HEK293 (cell line): ENCODE results near the gene STX18.

Experiments used
- CTCF ChIA-PET: fragments of 350-600 bp; formaldehyde crosslinking; extraction: SDS; loops from one replicate; lab custom pipeline; 2021; ENCODE audit warnings: antibody characterized with exemption; lab: Yijun Ruan, JAX
- POLR2A ChIA-PET: fragments of 300-600 bp; formaldehyde crosslinking; extraction: SDS; loops from one replicate; lab custom pipeline; 2020; ENCODE audit warnings: antibody characterized with exemption, inconsistent platforms; lab: Yijun Ruan, JAX
- H3K27ac ChIP-seq: fragments of 200-500 bp; sonication (Bioruptor generic); 2 replicates; pipeline ENCODE4 v1.5.1; 2014; ENCODE audit warnings: low read depth, low read length, control low read depth, inconsistent platforms; ENCODE audit errors: extremely low read depth
- H3K36me3 ChIP-seq, 2 experiments: fragments of 200-500 bp in 1 of 2; sonication (Bioruptor generic) in 1 of 2; 1 replicate in 1 of 2; 2 replicates in 1 of 2; pipeline ENCODE4 v1.5.1; 2014 to 2017; ENCODE audit warnings: inconsistent platforms in 2 of 2, low read length in 2 of 2; ENCODE audit not compliant: control insufficient read depth in 2 of 2, insufficient read depth in 1 of 2
- H3K4me1 ChIP-seq: fragments of 200-500 bp; sonication (Bioruptor generic); 2 replicates; pipeline ENCODE4 v1.5.1; 2014; ENCODE audit warnings: mild to moderate bottlenecking, low read length, inconsistent platforms; ENCODE audit not compliant: control insufficient read depth, insufficient read depth
- H3K4me3 ChIP-seq: 2 replicates; pipeline ENCODE4 v1.5.1; 2011; ENCODE audit warnings: low read depth, mild to moderate bottlenecking, control low read depth, low read length, moderate library complexity
- H3K9me3 ChIP-seq: fragments of 200-500 bp; sonication (Bioruptor generic); 2 replicates; pipeline ENCODE4 v1.5.1; 2014; ENCODE audit warnings: low read depth, low read length, inconsistent platforms; ENCODE audit not compliant: control insufficient read depth, insufficient read depth
- BCL11A ChIP-seq: fragments of 450-650 bp; formaldehyde crosslinking; IDR thresholded peaks from 2 replicates; pipeline ENCODE4 v1.5.1; 2016; ENCODE audit warnings: low read depth, missing biosample characterization, missing genetic modification characterization
- GLIS2 ChIP-seq: fragments of 450-650 bp; formaldehyde crosslinking; IDR thresholded peaks from 2 replicates; pipeline ENCODE4 v1.5.1; 2016; ENCODE audit warnings: missing biosample characterization, missing genetic modification characterization
- HOXA7 ChIP-seq: sonication (generic); formaldehyde crosslinking; IDR thresholded peaks from 2 replicates; pipeline ENCODE4 v1.8.1; 2022; ENCODE audit warnings: missing genetic modification reagents, borderline replicate concordance
- KLF16 ChIP-seq: fragments of 450-650 bp; formaldehyde crosslinking; IDR thresholded peaks from 2 replicates; pipeline ENCODE4 v1.5.1; 2017; ENCODE audit warnings: missing biosample characterization, missing genetic modification characterization
- MYNN ChIP-seq: fragments of 450-650 bp; formaldehyde crosslinking; IDR thresholded peaks from 2 replicates; pipeline ENCODE4 v1.5.1; 2016; ENCODE audit warnings: missing biosample characterization, missing genetic modification characterization, borderline replicate concordance
- SCRT2 ChIP-seq: fragments of 450-650 bp; formaldehyde crosslinking; IDR thresholded peaks from 2 replicates; pipeline ENCODE4 v1.5.1; 2016; ENCODE audit warnings: missing biosample characterization, missing genetic modification characterization
- SP3 ChIP-seq: fragments of 450-650 bp; formaldehyde crosslinking; IDR thresholded peaks from 2 replicates; pipeline ENCODE4 v1.5.1; 2016; ENCODE audit warnings: missing biosample characterization, missing genetic modification characterization
- ZFP3 ChIP-seq: fragments of 450-650 bp; formaldehyde crosslinking; IDR thresholded peaks from 2 replicates; pipeline ENCODE4 v1.5.1; 2016; ENCODE audit warnings: low read depth, missing biosample characterization, missing genetic modification characterization
- ZIC2 ChIP-seq: fragments of 450-650 bp; formaldehyde crosslinking; IDR thresholded peaks from 2 replicates; pipeline ENCODE4 v1.5.1; 2016; ENCODE audit warnings: missing biosample characterization, missing genetic modification characterization
- ZNF112 ChIP-seq: fragments of 450-650 bp; formaldehyde crosslinking; IDR thresholded peaks from 2 replicates; pipeline ENCODE4 v1.5.0; 2017; ENCODE audit warnings: missing biosample characterization, missing genetic modification characterization
- ZNF174 ChIP-seq: fragments of 450-650 bp; formaldehyde crosslinking; IDR thresholded peaks from 2 replicates; pipeline ENCODE4 v1.5.0; 2017; ENCODE audit warnings: missing biosample characterization, mild to moderate bottlenecking, missing genetic modification characterization
- ZNF26 ChIP-seq: fragments of 450-650 bp; formaldehyde crosslinking; IDR thresholded peaks from 2 replicates; pipeline ENCODE4 v1.5.1; 2016; ENCODE audit warnings: missing biosample characterization, missing genetic modification characterization
- ZNF341 ChIP-seq: fragments of 450-650 bp; formaldehyde crosslinking; IDR thresholded peaks from 2 replicates; pipeline ENCODE4; 2016; ENCODE audit warnings: low read depth, missing biosample characterization, missing genetic modification characterization
- ZNF398 ChIP-seq: fragments of 450-650 bp; formaldehyde crosslinking; IDR thresholded peaks from 2 replicates; pipeline ENCODE4 v1.5.1; 2017; ENCODE audit warnings: missing biosample characterization, missing genetic modification characterization
- ZNF530 ChIP-seq: fragments of 450-650 bp; formaldehyde crosslinking; IDR thresholded peaks from 2 replicates; pipeline ENCODE4 v1.5.1; 2016; ENCODE audit warnings: low read depth, missing biosample characterization, missing genetic modification characterization
- ZNF548 ChIP-seq: fragments of 450-650 bp; formaldehyde crosslinking; IDR thresholded peaks from 2 replicates; pipeline ENCODE4 v1.5.1; 2016; ENCODE audit warnings: missing biosample characterization, missing genetic modification characterization
- ZNF571 ChIP-seq: fragments of 450-650 bp; formaldehyde crosslinking; IDR thresholded peaks from 2 replicates; pipeline ENCODE4 v1.5.0; 2017; ENCODE audit warnings: missing biosample characterization, missing genetic modification characterization
- ZNF621 ChIP-seq: fragments of 450-650 bp; formaldehyde crosslinking; IDR thresholded peaks from 2 replicates; pipeline ENCODE4 v1.5.1; 2017; ENCODE audit warnings: missing biosample characterization, missing genetic modification characterization
- ZNF645 ChIP-seq: fragments of 450-650 bp; formaldehyde crosslinking; IDR thresholded peaks from 2 replicates; pipeline ENCODE4; 2016; ENCODE audit warnings: missing biosample characterization, missing genetic modification characterization
- ZNF654 ChIP-seq: fragments of 450-650 bp; formaldehyde crosslinking; IDR thresholded peaks from 2 replicates; pipeline ENCODE4 v1.5.1; 2016; ENCODE audit warnings: low read depth, missing biosample characterization, missing genetic modification characterization
- ZNF664 ChIP-seq: fragments of 450-650 bp; formaldehyde crosslinking; IDR thresholded peaks from 2 replicates; pipeline ENCODE4 v1.5.1; 2016; ENCODE audit warnings: missing biosample characterization, missing genetic modification characterization
- ZNF76 ChIP-seq: fragments of 450-650 bp; formaldehyde crosslinking; IDR thresholded peaks from 2 replicates; pipeline ENCODE4; 2016; ENCODE audit warnings: low read depth, missing biosample characterization, missing genetic modification characterization, borderline replicate concordance
- ZNF792 ChIP-seq: fragments of 450-650 bp; formaldehyde crosslinking; IDR thresholded peaks from 2 replicates; pipeline ENCODE4 v1.5.1; 2016; ENCODE audit warnings: missing biosample characterization, missing genetic modification characterization
- ZSCAN23 ChIP-seq: fragments of 450-650 bp; formaldehyde crosslinking; IDR thresholded peaks from 2 replicates; pipeline ENCODE4 v1.5.1; 2016; ENCODE audit warnings: missing biosample characterization, missing genetic modification characterization
- ZSCAN5A ChIP-seq: fragments of 450-650 bp; formaldehyde crosslinking; IDR thresholded peaks from 2 replicates; pipeline ENCODE4 v1.5.1; 2016; ENCODE audit warnings: missing biosample characterization, missing genetic modification characterization
- TF ChIP-seq, protein P1 (sequence below): fragments of 450-650 bp; formaldehyde crosslinking; conservative IDR thresholded peaks from 2 replicates; pipeline ENCODE4 v1.5.1; 2016; ENCODE audit warnings: low read depth, missing biosample characterization, missing genetic modification characterization

The STX18 gene

GRCh38 chr4:4499438-4500123 is 42.3 kb downstream of the STX18 start:
- TF ChIP-seq ZNF112 (tag by site-specific recombination) (no peak), ZIC2 (tag by site-specific recombination) (no peak), ZNF645 (no peak), ZSCAN5A (tag by site-specific recombination) (no peak), HOXA7 (no peak), ZNF792 (no peak), SCRT2 (tag by site-specific recombination) (no peak), KLF16 (no peak), ZNF76 (tag by site-specific recombination) (no peak), ZNF26 (tag by site-specific recombination) (no peak), BCL11A (no peak), ZNF398 (tag by site-specific recombination) (no peak)
- Histone ChIP-seq H3K9me3 (no peaks in the 10 kb centered on the region), H3K4me3 (no peak overlapping the region), H3K4me1 (no peaks in the 10 kb centered on the region), H3K27ac (no peak overlapping the region), H3K36me3 (no peaks in the 10 kb centered on the region)
- POLR2A ChIA-PET: no interaction called here
- CTCF ChIA-PET: interaction anchor here (0.5 to 0.7 kb wide), 2 partner anchors 15 to 194 kb away, joined by 3 read pairs; no protein-coding TSS in a partner anchor

DNA sequence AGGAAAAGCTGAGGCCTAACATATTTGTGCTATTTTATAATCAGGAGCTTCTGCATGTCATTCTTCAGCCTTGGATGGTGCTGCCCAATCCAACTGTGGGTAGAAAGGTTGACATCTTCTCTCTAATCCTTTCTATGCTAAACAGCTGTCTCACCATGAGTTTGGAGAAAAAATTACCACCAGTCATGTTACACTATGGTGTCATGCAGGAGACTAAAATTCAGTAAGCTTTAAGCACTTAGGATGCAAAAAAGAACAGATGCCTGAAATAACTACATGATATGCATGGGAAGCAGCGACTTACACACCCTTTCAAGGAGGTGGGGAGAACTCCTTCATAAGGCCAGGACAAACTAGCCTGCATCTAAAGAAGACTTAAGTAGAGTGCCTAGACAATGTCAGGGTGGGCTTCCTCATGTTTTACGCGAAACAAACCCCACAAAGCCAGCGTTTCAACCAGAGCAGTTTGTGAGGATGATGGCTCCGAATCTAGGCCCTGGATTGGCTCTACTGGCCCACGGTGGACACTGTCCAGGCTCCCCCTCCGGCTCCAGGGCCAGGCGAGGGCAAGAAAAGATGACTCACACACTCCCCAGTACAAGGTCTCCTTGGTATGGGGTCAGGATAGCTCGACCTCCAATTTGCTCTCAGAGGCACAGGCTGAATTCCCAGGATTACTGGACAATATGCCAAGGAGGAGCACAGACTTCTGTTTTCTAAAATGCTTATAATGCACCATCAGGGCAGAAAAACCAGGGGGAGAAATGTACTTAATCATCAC is 45.1 kb downstream of the STX18 start:
- Histone ChIP-seq H3K9me3 (no peaks in the 10 kb centered on the region), H3K36me3 (no peaks in the 10 kb centered on the region), H3K4me3 (no peak overlapping the region), H3K4me1 (no peaks in the 10 kb centered on the region; the same call in 1 of the 2 replicates), H3K27ac (no peak overlapping the region)
- ChIA-PET CTCF (interaction anchor here (1.5 kb wide), 1 partner anchor 11 kb away, joined by 4 read pairs; no protein-coding TSS in a partner anchor), POLR2A (no interaction called here)
- TF ChIP-seq ZFP3 (tag by site-specific recombination) (no peak), KLF16 (no peak), ZNF664 (tag by site-specific recombination) (no peak), ZNF571 (tag by site-specific recombination) (no peak), SP3 (tag by site-specific recombination) (no peak), ZNF548 (tag by site-specific recombination) (no peak), ZNF530 (no peak), ZNF621 (tag by site-specific recombination) (no peak), ZNF341 (no peak), ZNF654 (tag by site-specific recombination) (no peak), ZSCAN23 (tag by site-specific recombination) (no peak), MYNN (tag by site-specific recombination) (no peak), ZNF174 (tag by site-specific recombination) (no peak), GLIS2 (tag by site-specific recombination) (no peak), ZNF112 (tag by site-specific recombination) (no peak)
- TF ChIP-seq, protein P1, sequence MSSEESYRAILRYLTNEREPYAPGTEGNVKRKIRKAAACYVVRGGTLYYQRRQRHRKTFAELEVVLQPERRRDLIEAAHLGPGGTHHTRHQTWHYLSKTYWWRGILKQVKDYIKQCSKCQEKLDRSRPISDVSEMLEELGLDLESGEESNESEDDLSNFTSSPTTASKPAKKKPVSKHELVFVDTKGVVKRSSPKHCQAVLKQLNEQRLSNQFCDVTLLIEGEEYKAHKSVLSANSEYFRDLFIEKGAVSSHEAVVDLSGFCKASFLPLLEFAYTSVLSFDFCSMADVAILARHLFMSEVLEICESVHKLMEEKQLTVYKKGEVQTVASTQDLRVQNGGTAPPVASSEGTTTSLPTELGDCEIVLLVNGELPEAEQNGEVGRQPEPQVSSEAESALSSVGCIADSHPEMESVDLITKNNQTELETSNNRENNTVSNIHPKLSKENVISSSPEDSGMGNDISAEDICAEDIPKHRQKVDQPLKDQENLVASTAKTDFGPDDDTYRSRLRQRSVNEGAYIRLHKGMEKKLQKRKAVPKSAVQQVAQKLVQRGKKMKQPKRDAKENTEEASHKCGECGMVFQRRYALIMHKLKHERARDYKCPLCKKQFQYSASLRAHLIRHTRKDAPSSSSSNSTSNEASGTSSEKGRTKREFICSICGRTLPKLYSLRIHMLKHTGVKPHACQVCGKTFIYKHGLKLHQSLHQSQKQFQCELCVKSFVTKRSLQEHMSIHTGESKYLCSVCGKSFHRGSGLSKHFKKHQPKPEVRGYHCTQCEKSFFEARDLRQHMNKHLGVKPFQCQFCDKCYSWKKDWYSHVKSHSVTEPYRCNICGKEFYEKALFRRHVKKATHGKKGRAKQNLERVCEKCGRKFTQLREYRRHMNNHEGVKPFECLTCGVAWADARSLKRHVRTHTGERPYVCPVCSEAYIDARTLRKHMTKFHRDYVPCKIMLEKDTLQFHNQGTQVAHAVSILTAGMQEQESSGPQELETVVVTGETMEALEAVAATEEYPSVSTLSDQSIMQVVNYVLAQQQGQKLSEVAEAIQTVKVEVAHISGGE (tag by site-specific recombination): no peak
